ENCODE data around the gene WRAP53.

Gene WRAP53

DNA sequence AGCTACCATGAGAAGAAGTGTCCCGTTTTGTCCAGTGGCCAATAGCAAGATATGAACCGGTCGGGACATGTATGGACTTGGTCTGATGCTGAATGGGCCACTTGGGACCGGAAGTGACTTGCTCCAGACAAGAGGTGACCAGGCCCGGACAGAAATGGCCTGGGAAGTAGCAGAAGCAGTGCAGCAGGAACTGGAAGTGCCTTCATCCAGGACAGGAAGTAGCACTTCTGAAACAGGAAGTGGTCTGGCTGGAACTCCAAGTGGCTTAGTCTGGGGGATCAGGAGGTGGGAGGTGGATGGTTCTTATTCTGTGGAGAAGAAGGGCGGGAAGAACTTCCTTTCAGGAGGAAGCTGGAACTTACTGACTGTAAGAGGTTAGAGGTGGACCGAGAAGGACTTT, 22.0 kb downstream of the WRAP53 start:
- DNase-seq = no peak

- DNase-seq = no peak
These were observed 22.9 kb downstream of the WRAP53 start for GRCh38 chr17:7711051-7711755.

DNA sequence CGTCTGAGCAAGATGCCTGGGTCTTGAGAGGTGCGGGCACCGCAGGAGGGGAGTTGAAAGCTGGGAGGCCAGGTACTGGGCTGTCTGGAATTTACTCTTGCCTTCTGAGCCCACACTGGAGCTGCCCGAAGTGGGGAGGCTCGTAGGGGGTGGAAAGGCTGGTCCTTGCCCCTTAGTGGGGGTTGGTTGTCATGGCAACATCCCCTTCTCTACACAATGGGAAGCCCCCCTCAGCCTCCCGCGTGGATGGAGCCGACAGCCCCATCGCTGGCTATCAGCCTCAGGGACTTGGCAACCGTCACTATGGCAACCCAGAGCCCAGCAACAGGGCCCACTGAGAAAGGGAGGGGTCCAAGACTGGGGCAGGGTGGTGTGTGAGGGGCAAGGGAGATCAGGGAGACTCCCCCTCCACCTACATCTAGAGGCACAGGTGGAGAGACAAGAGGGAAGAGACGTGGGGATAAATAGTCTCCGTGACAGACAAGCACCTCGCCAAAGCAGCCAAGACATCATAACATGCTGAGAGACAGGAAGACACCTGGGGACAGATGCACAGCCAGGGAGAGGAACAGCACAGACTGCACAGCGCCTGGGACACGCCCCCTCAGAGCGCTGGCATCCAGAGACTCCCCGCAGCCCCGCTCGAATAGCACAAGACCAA, 24.0 kb downstream of the WRAP53 start:
- DNase-seq = no peak

DNA sequence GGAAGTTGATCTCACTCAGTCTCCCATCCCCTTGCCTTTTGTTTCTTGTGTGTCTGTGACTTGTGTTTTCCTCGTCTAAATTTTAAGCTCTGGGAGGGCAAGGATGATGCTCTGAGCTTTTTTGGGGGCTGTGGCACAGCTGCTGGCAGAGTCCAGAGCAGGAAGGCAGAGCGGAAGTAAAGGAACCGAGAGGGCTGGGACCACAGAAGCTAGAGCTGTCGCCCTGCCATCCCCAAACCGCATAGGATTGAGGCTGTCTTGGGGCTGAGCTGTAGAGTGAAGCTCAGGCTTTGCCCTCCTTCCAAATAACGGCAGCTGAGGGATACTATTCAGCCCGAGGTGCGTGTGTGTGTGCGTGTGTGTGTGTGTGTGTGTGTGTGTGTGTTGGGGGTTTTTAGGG, 25.5 kb downstream of the WRAP53 start:
- DNase-seq = no peak

DNA sequence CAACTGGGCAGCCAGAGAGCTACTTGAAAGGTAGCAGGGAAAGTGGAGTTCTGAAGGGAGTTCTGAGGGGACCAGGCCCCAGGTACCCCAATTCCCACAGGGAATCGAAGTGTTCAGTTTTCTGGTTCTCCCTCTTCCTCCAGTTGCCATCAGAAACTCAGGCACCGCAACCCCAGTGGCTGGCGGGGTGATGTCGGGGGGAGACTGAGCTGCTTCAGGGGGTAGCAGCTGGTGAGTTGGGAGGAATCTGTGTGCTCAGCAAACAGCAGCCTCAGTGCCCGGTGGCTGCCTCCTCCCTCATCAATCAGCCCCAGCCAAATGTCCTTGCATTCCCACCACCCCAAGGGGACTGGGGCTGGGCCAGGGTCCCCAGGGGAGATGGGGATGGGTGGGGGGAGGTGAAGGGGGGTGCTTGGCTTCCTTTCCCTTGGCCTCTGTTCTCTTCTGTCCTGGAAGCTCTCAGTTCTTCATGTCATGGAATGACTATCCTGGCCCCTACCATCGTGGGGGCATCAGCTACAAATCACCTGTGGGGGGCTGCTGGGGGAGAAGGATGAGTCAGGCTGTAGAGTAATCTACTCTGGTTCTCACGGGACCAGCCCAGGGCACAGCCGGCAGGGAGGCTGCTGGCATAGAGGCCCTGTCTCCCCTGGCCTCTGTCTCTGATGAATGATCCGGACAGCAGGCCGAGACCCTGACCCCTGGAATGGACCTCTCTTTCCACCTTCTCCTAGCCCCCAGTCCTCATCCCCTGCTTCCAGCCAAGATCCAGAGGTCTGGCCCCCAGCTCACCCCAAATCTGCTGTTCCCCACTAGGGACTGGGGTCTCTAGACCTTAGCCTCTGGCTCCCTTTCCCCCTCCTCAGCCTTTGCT, 26.7 kb downstream of the WRAP53 start:
- no peak for DNase-seq

GRCh38 chr17:7715936-7716886, 27.9 kb downstream of the WRAP53 start:
- DNase-seq = no peak

DNA sequence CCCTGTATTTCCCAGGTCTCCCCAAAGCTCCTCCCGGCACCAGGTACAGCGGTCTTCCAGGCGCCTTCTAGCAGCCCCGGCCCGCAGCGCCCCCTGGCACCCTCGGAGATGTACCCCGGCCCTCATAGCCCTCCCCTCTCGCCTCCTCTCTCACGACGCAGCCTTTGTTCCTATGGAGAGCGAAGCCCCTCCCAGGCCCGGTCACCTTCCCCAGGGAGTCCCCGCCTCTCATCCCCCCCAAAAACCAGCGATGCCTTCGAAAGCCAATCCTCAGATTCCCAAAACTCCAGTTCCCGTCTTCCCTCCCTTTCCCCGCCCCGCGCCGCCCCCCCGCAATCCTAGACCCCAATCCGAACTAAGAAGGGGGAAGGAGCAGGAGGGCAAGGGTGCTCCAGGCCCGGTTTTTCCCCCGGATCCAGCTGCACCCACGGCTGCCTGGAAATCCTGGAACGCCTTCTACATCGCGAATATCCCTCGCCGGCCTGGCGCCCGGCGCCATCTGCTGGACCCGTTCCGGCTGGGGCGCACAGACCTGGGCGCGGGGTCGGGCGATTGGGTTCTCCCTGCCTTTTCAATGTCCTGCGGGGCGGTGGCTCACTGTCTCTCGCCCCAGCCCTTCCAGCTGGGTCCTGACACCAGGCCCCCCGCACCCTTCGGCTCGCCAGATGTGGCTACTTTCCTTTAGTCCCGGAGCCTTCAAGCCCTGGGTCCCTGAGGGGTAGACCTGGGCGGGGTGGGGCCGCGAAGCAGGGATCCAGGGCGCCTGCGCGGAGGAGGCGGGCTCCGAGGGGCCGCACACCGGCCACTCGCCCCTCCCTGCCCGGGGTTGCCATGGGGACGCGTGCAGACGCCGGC, 28.9 kb downstream of the WRAP53 start, which contains the start of gene DNAH2:
DNAH2 (plus strand) TSS at position 844 of the 855 bp plus-strand sequence. CDS start 1,991 bp downstream, outside the sequence.
- DNase-seq = no peak

DNA sequence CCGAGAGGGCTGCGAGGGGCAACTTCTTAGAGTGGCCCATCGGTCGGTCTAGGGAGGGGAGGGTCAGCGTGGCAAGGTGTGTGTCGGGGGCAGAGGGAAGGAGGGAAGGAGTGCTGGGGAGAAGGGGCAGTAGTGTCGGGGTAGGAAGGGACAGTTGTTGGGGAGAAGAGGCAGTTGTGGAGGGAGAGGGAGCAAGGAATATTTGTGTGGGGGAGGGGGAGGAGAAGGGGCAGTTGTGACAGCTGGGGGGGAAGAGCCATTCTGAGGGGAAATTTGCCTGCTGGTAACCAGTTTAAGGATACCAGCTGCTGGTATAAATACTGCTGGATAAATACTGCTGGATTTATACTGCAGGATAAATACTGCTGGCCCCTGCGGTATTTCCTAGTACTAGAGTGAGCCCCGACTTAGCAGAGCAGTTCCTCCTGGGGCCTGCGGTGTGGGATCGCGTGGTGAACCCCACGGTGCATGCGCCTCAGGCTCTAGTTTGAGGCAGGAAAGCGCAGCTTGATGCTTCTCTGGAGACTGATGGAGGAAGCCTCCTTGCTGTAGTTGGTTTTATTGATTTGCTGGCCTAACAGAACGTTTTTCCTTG, 29.6 kb downstream of the WRAP53 start:
- DNase-seq = no peak

- no peak for DNase-seq
These were observed 31.4 kb downstream of the WRAP53 start for GRCh38 chr17:7719661-7720060.

DNA sequence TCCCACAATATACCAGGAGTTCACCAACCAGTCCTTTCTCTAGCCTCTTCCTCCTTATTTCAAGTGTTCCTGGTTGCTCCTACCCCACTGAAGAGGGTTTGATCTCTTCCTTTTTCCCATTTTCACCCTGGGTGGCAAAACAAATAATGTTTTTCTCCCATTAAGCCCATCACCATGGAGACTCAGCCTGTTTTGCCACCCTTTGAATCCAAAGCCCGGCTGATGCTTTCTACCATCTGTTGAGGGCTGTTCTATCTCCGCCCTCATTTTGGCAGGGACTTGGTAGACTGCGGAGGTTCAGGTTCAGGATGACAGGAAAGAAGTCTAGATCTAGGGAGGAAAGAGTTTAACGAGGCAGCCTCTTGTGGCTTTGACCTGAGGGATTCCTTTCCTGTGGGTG, 31.8 kb downstream of the WRAP53 start:
- DNase-seq = no peak

- no peak for DNase-seq
These were observed 33.3 kb downstream of the WRAP53 start for GRCh38 chr17:7721612-7722011.

DNA sequence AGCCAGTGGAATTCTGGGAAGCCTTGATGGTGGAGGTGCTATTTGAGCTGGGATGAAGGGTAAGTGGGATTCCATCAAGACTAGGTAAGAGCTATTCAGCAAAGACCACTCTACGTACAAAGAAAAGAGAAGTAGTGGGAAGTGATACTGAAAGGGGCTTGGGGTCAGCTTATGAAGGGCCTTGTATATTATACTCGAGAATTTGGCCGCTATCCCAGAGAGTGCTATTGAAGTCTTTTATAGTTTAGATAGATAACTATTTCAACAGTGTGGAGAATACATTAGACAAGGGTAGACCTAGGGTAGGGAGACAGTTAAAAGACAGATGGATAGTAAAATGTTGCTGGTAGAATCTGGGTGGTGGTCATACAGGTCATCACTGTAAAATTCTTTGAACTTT, 39.6 kb downstream of the WRAP53 start:
- no peak for DNase-seq

DNA sequence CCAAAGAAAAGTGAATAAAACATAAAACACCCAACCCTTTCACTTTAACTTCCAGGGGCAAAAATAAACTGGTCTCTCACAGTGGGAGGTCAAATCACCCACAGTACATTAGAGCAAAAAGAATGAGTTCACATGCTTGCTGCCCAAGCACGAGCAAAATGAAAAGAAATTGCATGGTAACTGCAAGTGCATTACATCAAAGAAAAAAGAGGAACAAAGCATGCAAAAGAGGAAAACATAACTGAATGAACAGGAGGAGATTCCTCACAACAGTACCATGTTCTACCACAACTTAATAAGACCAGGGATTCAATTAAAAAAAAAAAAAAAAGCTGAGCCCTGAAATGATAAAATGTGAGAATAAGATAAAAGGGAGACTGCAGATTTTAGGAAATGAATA, 41.5 kb downstream of the WRAP53 start:
- DNase-seq = no peak

DNA sequence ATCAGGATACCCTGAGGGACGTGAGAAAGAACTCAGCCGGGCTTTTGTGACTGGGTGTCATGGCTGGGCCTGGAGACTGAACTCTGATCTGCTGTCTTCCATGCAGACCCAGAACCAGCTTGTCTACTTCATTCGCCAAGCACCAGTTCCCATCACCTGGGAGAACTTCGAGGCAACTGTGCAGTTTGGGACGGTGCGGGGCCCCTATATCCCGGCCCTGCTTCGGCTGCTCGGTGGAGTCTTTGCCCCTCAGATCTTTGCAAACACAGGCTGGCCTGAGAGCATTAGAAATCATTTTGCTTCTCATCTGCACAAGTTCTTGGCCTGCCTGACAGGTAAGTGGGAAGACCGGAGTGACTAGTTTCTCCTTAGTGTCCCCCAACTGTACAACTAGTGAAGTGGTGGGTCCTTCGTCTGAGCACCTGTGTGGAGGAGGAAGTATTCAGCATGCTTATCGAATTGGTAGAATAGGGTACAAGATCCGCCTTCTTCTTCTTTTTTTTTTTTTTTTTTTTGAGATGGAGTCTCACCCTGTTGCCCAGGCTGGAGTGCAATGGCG, 44.8 kb downstream of the WRAP53 start:
- no peak for DNase-seq

GRCh38 chr17:7737601-7738000, 49.3 kb downstream of the WRAP53 start:
- DNase-seq = no peak

DNA sequence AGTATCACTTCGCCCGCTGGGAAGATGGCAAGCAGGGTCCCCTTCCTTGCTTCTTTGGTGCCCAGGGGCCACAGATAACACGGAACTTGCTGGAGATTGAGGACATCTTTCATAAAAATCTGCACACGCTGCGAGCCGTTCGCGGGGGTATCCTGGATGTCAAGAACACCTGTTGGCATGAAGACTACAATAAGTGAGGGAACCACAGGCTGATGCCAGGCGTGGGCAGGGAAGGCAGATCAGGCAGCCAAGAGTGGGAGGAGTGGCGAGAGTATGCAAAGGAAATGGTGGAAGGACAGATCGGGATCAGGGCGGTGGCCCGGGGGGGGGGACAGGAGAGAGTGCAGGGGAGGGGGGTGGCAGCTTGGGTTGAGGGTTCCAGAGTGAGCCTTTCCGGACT, 51.5 kb downstream of the WRAP53 start:
- no peak for DNase-seq

DNA sequence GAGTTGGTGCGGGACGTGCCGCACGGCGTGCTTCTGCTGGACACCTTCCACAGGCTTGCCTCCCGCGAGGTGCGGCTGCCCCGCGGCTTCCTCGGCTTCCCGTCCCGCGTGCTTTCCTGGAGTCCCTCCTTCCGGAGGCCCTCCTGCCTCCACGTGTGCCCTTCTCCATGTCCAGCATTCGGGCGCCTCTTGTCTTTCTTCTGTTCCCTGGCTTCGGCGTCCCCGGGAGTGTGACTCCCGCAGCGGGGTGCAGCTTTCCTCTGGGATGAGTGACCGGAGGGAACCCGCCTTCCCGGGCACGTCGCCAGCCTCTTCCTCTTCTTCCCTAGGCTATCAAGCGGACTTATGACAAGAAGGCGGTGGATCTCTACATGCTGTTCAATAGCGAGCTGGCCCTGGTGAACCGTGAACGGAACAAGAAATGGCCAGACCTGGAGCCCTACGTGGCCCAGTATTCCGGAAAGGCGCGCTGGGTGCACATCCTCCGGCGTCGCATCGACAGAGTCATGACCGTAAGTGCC, 52.3 kb downstream of the WRAP53 start:
- no peak for DNase-seq

DNA sequence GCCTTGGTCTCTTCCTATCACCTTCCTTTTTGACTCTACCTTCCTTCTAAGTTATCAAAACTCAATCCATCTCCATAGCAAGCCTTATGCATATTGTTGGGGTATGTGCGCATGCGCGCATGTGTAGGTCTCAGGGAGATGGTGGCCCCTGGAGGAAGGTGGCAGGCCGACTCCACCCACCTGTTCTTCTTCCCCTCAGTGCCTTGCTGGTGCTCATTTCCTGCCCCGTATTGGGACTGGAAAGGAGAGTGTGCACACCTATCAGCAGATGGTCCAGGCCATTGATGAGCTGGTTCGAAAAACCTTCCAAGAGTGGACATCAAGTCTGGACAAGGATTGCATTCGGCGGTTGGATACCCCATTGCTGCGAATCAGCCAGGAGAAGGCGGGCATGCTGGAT, 54.5 kb downstream of the WRAP53 start:
- DNase-seq = no peak

DNA sequence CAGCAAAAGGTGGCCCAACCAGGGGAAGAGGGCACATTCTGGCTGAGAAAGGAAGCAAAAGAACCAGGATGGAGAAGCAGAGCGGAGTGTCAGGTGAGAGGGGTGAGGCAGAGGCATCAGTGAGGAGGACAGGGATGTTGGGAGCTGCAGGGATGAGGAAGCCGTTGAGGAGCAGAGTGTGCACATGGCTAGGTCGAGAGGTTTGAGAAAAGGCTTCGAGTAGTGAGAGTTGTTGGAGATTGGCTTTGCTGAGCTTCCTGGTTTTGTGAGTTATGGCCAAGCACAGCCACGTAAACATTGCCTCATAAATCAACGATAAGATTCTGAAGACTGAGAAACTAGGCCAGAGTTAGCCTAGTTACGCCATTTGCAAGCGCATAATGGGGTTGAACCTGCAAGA, 56.1 kb downstream of the WRAP53 start:
- DNase-seq = no peak

GRCh38 chr17:7745748-7746470, 57.6 kb downstream of the WRAP53 start:
- no peak for DNase-seq

Measured in effector CD4-positive, alpha-beta T cell (primary cell).